ENCODE measurements around the gene PKD1.

PKD1 gene

DNA sequence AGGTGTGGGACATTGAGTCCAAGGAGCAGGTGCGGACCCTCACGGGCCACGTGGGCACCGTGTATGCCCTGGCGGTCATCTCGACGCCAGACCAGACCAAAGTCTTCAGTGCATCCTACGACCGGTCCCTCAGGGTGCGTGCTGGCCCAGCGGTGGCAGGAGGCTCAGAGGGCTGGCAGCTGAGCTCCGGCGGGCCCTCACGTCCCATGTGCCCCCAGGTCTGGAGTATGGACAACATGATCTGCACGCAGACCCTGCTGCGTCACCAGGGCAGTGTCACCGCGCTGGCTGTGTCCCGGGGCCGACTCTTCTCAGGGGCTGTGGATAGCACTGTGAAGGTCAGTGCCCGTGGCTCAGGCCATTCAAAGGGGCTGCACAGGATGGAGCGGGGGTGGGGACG, 40.3 kb upstream of the PKD1 start:
- H3K27me3 Mint-ChIP-seq (ENCODE audit: low read depth, poor library complexity), result peaks cover under 1% of the 10 kb centered on the region
- H3K36me3 Mint-ChIP-seq (ENCODE audit: low read depth), result peaks cover 14% of the 10 kb centered on the region
- TF ChIP-seq, protein P1, sequence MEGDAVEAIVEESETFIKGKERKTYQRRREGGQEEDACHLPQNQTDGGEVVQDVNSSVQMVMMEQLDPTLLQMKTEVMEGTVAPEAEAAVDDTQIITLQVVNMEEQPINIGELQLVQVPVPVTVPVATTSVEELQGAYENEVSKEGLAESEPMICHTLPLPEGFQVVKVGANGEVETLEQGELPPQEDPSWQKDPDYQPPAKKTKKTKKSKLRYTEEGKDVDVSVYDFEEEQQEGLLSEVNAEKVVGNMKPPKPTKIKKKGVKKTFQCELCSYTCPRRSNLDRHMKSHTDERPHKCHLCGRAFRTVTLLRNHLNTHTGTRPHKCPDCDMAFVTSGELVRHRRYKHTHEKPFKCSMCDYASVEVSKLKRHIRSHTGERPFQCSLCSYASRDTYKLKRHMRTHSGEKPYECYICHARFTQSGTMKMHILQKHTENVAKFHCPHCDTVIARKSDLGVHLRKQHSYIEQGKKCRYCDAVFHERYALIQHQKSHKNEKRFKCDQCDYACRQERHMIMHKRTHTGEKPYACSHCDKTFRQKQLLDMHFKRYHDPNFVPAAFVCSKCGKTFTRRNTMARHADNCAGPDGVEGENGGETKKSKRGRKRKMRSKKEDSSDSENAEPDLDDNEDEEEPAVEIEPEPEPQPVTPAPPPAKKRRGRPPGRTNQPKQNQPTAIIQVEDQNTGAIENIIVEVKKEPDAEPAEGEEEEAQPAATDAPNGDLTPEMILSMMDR (IDR thresholded peaks at IDR 0.05), result no peak
- H3K27ac Mint-ChIP-seq, result no peak overlapping the region
- no peak overlapping the region for H3K4me3 Mint-ChIP-seq
- DNase-seq, result no peak
- H3K4me1 Mint-ChIP-seq, result no peaks in the 10 kb centered on the region
- H3K9me3 Mint-ChIP-seq, result no peaks in the 10 kb centered on the region

DNA sequence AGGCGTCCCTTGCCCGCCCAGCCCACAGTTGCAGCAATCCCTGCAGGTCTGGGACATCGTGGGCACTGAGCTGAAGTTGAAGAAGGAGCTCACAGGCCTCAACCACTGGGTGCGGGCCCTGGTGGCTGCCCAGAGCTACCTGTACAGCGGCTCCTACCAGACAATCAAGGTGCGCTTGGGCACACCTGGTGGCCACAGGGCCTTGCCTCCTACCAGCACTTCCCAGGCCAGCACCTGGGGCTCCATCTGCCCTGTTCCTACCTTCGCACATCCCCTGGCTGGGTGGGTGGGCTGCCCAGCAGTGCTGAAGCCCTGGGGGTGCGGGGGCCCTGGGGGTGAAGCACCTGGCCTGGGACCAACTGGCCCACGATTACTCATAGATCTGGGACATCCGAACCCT, 39.8 kb upstream of the PKD1 start:
- Mint-ChIP-seq H3K27me3 (ENCODE audit: low read depth, poor library complexity) (no peaks in the 10 kb centered on the region), H3K36me3 (ENCODE audit: low read depth) (peaks cover 14% of the 10 kb centered on the region), H3K4me1 (no peaks in the 10 kb centered on the region), H3K9me3 (no peaks in the 10 kb centered on the region), H3K27ac (no peak overlapping the region), H3K4me3 (no peak overlapping the region)
- TF ChIP-seq, protein P1 (IDR thresholded peaks at IDR 0.05), result no peak
- no peak for DNase-seq

DNA sequence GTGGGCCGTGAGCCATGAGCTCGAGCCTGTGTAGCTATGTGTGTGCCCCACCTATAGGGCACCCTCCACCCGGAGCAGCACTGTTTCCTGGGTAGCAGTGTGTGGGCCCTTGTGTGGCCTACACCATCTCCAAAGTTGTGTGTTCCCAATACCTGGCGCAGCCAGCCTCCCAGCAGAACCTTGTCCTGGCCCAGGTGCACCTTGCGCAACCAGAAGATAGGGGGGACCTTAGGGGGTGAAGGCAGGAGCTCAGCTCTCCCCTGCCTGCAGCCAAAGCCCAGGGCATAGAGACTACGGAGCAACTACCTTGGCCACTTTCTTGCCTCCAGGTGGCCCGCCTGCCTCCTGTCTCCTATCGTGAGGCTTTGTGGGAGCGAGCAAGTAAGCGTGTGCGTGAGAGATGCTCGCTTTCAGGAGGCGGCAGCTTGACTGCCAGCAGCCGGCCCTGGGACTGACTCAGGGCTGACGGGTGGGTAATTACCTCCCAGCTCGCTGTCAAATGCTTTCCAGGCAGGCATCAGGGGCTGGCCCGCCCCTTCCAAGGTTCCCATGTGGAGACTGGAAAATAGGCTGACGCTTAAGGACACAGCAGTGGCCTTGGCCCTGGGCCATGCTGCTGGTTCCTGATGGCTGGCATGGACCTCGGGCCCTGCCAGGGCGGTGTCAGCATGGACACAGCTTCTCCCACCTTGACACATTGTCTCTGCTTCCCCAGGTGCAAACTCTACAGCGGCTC, 38.9 kb upstream of the PKD1 start:
- Mint-ChIP-seq H3K27me3 (ENCODE audit: low read depth, poor library complexity) (no peaks in the 10 kb centered on the region), H3K27ac (no peak overlapping the region), H3K4me1 (no peaks in the 10 kb centered on the region), H3K36me3 (ENCODE audit: low read depth) (peaks cover 14% of the 10 kb centered on the region), H3K9me3 (no peaks in the 10 kb centered on the region), H3K4me3 (no peak overlapping the region)
- TF ChIP-seq, protein P1 (IDR thresholded peaks at IDR 0.05), result no peak
- no peak for DNase-seq

DNA sequence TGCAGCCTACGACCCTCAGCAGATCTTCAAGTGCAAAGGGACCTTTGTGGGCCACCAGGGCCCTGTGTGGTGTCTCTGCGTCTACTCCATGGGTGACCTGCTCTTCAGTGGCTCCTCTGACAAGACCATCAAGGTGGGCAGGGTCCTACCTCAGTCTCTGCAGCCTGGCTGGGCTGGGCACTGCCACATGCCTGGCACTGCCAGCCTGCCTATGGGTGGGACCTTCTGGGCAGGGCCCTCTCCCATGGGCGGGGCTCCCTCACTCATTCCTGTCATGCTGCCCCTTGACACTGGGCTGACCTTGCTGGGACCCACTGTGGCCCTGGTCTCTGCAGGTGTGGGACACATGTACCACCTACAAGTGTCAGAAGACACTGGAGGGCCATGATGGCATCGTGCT, 38.2 kb upstream of the PKD1 start:
- Mint-ChIP-seq H3K9me3 (no peaks in the 10 kb centered on the region), H3K27me3 (ENCODE audit: low read depth, poor library complexity) (no peaks in the 10 kb centered on the region), H3K27ac (no peak overlapping the region), H3K4me1 (no peaks in the 10 kb centered on the region), H3K4me3 (no peak overlapping the region), H3K36me3 (ENCODE audit: low read depth) (peaks cover 14% of the 10 kb centered on the region)
- TF ChIP-seq, protein P1 (IDR thresholded peaks at IDR 0.05), result no peak
- no peak for DNase-seq

DNA sequence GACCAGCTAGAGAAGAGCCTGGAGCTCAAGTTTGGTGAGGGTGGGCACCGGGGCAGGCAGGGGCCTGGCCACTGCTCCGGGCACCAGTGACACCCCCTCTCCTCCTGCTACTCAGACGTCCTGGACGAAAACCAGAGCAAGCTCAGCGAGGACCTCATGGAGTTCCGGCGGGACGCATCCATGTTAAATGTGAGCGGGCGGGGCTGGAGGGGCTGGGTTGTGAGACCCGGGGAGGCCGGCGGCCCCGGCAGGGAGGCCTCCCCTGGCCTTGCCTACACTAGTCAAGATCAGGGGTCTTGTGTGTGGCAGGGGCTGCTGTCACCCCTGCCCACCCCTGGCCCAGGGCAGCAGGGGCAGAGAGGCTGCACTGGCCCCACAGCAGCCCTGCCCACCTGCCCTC, 37.7 kb upstream of the PKD1 start:
- no peaks in the 10 kb centered on the region for H3K4me1 Mint-ChIP-seq

More for the DNA sequence above, 37.7 kb upstream of the PKD1 start:
- Mint-ChIP-seq H3K36me3 (ENCODE audit: low read depth) (peaks cover 14% of the 10 kb centered on the region), H3K27ac (no peak overlapping the region), H3K9me3 (no peaks in the 10 kb centered on the region), H3K4me3 (no peak overlapping the region), H3K27me3 (ENCODE audit: low read depth, poor library complexity) (no peaks in the 10 kb centered on the region)
- TF ChIP-seq, protein P1 (IDR thresholded peaks at IDR 0.05), result no peak
- no peak for DNase-seq
